Measurements from ENCODE around the gene GPC3. TPM values are rescaled to one million over a fixed set of nuclear protein-coding genes. Genes with fewer than 3 reads are reported as not detected.

GPC3 gene
- polyA plus RNA-seq, 3 donors: not detected

GRCh38 chrX:133847340-133847994 lies 137.9 kb downstream of the GPC3 start:
- H3K9me3 Mint-ChIP-seq: peaks cover 0 to 2% (median 0%) of the 10 kb centered on the region in 7 donors
- H3K4me1 Mint-ChIP-seq: no peaks in the 10 kb centered on the region
- Histone ChIP-seq H3K9ac (ENCODE audit: insufficient read depth, low read length, poor library complexity, severe bottlenecking) (no peak overlapping the region), H3K4me2 (replicated peaks; ENCODE audit: extremely low read depth, low read length, poor library complexity, severe bottlenecking) (no peak overlapping the region), H3K4me1 (ENCODE audit: control insufficient read depth in 1 of 2, insufficient read depth in 2 of 2, low read length in 2 of 2) (no peaks in the 10 kb centered on the region), H3K4me3 (replicated peaks in 1 of 3; ENCODE audit: low read depth in 2 of 3, low read length in 3 of 3) (no peak overlapping the region), H3K9me3 (replicated peaks in 1 of 2; ENCODE audit: control insufficient read depth in 1 of 2, insufficient read depth in 1 of 2, low read length in 2 of 2) (no peaks in the 10 kb centered on the region), H3K27ac (ENCODE audit: low read depth in 1 of 2, low read length in 2 of 2) (no peak overlapping the region), H4K20me1 (ENCODE audit: insufficient read depth, low read length) (no peaks in the 10 kb centered on the region), H3K79me2 (ENCODE audit: insufficient read depth, low read length) (no peaks in the 10 kb centered on the region), H2AFZ (ENCODE audit: insufficient read depth, low read depth, low read length, poor library complexity, severe bottlenecking) (no peak overlapping the region), H3K36me3 (replicated peaks in 1 of 2; ENCODE audit: control insufficient read depth in 1 of 2, insufficient read depth in 2 of 2, low read length in 2 of 2) (no peaks in the 10 kb centered on the region), H3K27me3 (ENCODE audit: control insufficient read depth in 2 of 2, insufficient read depth in 2 of 2, low read length in 2 of 2) (peaks cover 0 to under 1% of the 10 kb centered on the region in 2 donors)
- DNase-seq: no peak
- no peak overlapping the region for H3K4me3 Mint-ChIP-seq
- peaks cover 0 to 6% (median 0%) of the 10 kb centered on the region in 3 donors for H3K27me3 Mint-ChIP-seq (ENCODE audit: low read depth in 3 of 3)
- H3K36me3 Mint-ChIP-seq: no peaks in the 10 kb centered on the region
- H3K27ac Mint-ChIP-seq: no peak overlapping the region
- TF ChIP-seq, protein P1, sequence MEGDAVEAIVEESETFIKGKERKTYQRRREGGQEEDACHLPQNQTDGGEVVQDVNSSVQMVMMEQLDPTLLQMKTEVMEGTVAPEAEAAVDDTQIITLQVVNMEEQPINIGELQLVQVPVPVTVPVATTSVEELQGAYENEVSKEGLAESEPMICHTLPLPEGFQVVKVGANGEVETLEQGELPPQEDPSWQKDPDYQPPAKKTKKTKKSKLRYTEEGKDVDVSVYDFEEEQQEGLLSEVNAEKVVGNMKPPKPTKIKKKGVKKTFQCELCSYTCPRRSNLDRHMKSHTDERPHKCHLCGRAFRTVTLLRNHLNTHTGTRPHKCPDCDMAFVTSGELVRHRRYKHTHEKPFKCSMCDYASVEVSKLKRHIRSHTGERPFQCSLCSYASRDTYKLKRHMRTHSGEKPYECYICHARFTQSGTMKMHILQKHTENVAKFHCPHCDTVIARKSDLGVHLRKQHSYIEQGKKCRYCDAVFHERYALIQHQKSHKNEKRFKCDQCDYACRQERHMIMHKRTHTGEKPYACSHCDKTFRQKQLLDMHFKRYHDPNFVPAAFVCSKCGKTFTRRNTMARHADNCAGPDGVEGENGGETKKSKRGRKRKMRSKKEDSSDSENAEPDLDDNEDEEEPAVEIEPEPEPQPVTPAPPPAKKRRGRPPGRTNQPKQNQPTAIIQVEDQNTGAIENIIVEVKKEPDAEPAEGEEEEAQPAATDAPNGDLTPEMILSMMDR (IDR thresholded peaks at IDR 0.05): no peak
- intact Hi-C loops (cut with micrococcal nuclease): no loop called here
- no CpG with 5 or more reads among the region's 6 CpGs for WGBS (ENCODE audit: insufficient coverage)

DNA sequence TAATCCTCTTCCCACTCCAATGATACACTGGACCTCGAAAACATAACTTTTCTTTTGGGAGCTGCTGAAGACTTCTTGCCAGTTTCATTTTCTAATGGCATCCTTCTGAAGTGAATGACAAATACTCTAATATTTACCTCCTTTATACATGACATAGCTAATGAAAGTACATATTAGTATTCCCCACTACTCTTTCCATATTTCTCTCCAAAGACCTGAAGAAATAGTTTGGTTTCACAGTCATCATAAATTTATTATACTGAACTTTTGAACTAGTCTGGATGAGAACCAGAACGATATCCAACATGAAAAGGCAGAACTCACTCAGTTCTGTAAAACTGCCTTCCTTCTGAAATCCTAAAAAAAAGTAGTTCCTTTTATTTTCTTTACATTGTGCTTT lies 139.1 kb downstream of the GPC3 start:
- H3K9me3 ChIP-seq (replicated peaks in 1 of 2; ENCODE audit: control insufficient read depth in 1 of 2, insufficient read depth in 1 of 2, low read length in 2 of 2): no peaks in the 10 kb centered on the region
- H3K4me2 ChIP-seq (replicated peaks; ENCODE audit: extremely low read depth, low read length, poor library complexity, severe bottlenecking): no peak overlapping the region
- peaks cover 0 to 2% (median 0%) of the 10 kb centered on the region in 7 donors for H3K9me3 Mint-ChIP-seq
- no peak overlapping the region for H3K27ac Mint-ChIP-seq
- no peaks in the 10 kb centered on the region for H3K36me3 ChIP-seq (replicated peaks in 1 of 2; ENCODE audit: control insufficient read depth in 1 of 2, insufficient read depth in 2 of 2, low read length in 2 of 2)
- no peaks in the 10 kb centered on the region for H3K36me3 Mint-ChIP-seq
- H4K20me1 ChIP-seq (ENCODE audit: insufficient read depth, low read length): no peaks in the 10 kb centered on the region
- no peaks in the 10 kb centered on the region for H3K4me1 Mint-ChIP-seq
- no peaks in the 10 kb centered on the region for H3K4me1 ChIP-seq (ENCODE audit: control insufficient read depth in 1 of 2, insufficient read depth in 2 of 2, low read length in 2 of 2)
- intact Hi-C loops (cut with micrococcal nuclease): no loop called here
- H3K4me3 ChIP-seq (replicated peaks in 1 of 3; ENCODE audit: low read depth in 2 of 3, low read length in 3 of 3): no peak overlapping the region
- TF ChIP-seq, protein P1 (IDR thresholded peaks at IDR 0.05): no peak
- DNase-seq: no peak
- no peak overlapping the region for H3K9ac ChIP-seq (ENCODE audit: insufficient read depth, low read length, poor library complexity, severe bottlenecking)
- H2AFZ ChIP-seq (ENCODE audit: insufficient read depth, low read depth, low read length, poor library complexity, severe bottlenecking): no peak overlapping the region
- no CpG with 5 or more reads among the region's 2 CpGs for WGBS (ENCODE audit: insufficient coverage)
- H3K79me2 ChIP-seq (ENCODE audit: insufficient read depth, low read length): no peaks in the 10 kb centered on the region
- no peaks in the 10 kb centered on the region for H3K27me3 ChIP-seq (ENCODE audit: control insufficient read depth in 2 of 2, insufficient read depth in 2 of 2, low read length in 2 of 2)
- H3K27ac ChIP-seq (ENCODE audit: low read depth in 1 of 2, low read length in 2 of 2): no peak overlapping the region
- no peak overlapping the region for H3K4me3 Mint-ChIP-seq
- H3K27me3 Mint-ChIP-seq (ENCODE audit: low read depth in 3 of 3): peaks cover 0 to 10% (median 0%) of the 10 kb centered on the region in 3 donors
